Trophoblast cell (in vitro differentiated cells and primary cell): ENCODE results near the gene ROCK2.

Experiments used
- DNase-seq, 2 donors: peaks; one replicate each; pipeline ENCODE4 v3.0.0-alpha.2; 2016
- H2AFZ ChIP-seq: 2 replicates; pipeline ENCODE4 v1.6.1; 2013; ENCODE audit warnings: low read length, moderate library complexity, mild to moderate bottlenecking; ENCODE audit not compliant: insufficient read depth, poor library complexity
- H2AK5ac ChIP-seq: 2 replicates; pipeline ENCODE4 v1.6.1; 2013; ENCODE audit warnings: mild to moderate bottlenecking, low read length
- H2BK120ac ChIP-seq: 2 replicates; pipeline ENCODE4 v1.6.1; 2013; ENCODE audit warnings: low read length, mild to moderate bottlenecking, moderate library complexity; ENCODE audit not compliant: insufficient read depth, poor library complexity
- H2BK12ac ChIP-seq: 2 replicates; pipeline ENCODE4 v1.6.1; 2013; ENCODE audit warnings: mild to moderate bottlenecking, low read length, moderate library complexity
- H2BK5ac ChIP-seq: 2 replicates; pipeline ENCODE4 v1.6.1; 2013; ENCODE audit warnings: low read length, low read depth, moderate library complexity, mild to moderate bottlenecking; ENCODE audit not compliant: poor library complexity
- H3K14ac ChIP-seq: 2 replicates; pipeline ENCODE4 v1.6.1; 2013; ENCODE audit warnings: mild to moderate bottlenecking, low read length
- H3K18ac ChIP-seq: 2 replicates; pipeline ENCODE4 v1.6.1; 2013; ENCODE audit warnings: mild to moderate bottlenecking, low read length
- H3K23ac ChIP-seq: 2 replicates; pipeline ENCODE4 v1.6.1; 2013; ENCODE audit warnings: low read length
- H3K27ac ChIP-seq: 2 replicates; pipeline ENCODE4 v1.5.1; 2013; ENCODE audit warnings: low read depth, mild to moderate bottlenecking, inconsistent platforms, low read length, moderate library complexity
- H3K27me3 ChIP-seq: 2 replicates; pipeline ENCODE4 v1.6.1; 2013; ENCODE audit warnings: inconsistent platforms, mild to moderate bottlenecking, low read length, moderate library complexity; ENCODE audit not compliant: insufficient read depth
- H3K36me3 ChIP-seq, 2 experiments: 1 replicate in 1 of 2; 2 replicates in 1 of 2; pipeline ENCODE4 v1.6.1; 2013; ENCODE audit warnings: low read length in 2 of 2, mild to moderate bottlenecking in 2 of 2, moderate library complexity in 1 of 2; ENCODE audit not compliant: insufficient read depth in 2 of 2, control insufficient read depth in 1 of 2
- H3K4ac ChIP-seq: 2 replicates; pipeline ENCODE4 v1.6.1; 2013; ENCODE audit warnings: low read depth, mild to moderate bottlenecking, low read length, moderate library complexity
- H3K4me1 ChIP-seq, 2 experiments: 1 replicate in 1 of 2; 2 replicates in 1 of 2; pipeline ENCODE4 v1.6.1; 2013; ENCODE audit warnings: low read length in 2 of 2, mild to moderate bottlenecking in 2 of 2, moderate library complexity in 1 of 2; ENCODE audit not compliant: insufficient read depth in 2 of 2, control insufficient read depth in 1 of 2
- H3K4me2 ChIP-seq: 2 replicates; pipeline ENCODE4 v1.6.1; 2013; ENCODE audit warnings: inconsistent platforms, mild to moderate bottlenecking, low read length, moderate library complexity
- H3K4me3 ChIP-seq: 2 replicates; pipeline ENCODE4 v1.5.1; 2013; ENCODE audit warnings: mild to moderate bottlenecking, low read depth, low read length, inconsistent platforms
- H3K79me1 ChIP-seq: one replicate; pipeline ENCODE4 v1.6.1; 2013; ENCODE audit warnings: low read length
- H3K79me2 ChIP-seq: 2 replicates; pipeline ENCODE4 v1.6.1; 2013; ENCODE audit warnings: low read length, mild to moderate bottlenecking; ENCODE audit not compliant: control insufficient read depth, insufficient read depth, poor library complexity
- H3K9ac ChIP-seq: 2 replicates; pipeline ENCODE4 v1.6.1; 2013; ENCODE audit warnings: mild to moderate bottlenecking, low read length
- H3K9me3 ChIP-seq: 2 replicates; pipeline ENCODE4 v1.6.1; 2013; ENCODE audit warnings: low read depth, mild to moderate bottlenecking, control low read depth, inconsistent platforms, low read length; ENCODE audit not compliant: insufficient read depth
- H4K12ac ChIP-seq: 2 replicates; pipeline ENCODE4 v1.6.1; 2013; ENCODE audit warnings: low read depth, mild to moderate bottlenecking, low read length, moderate library complexity
- H4K8ac ChIP-seq: 2 replicates; pipeline ENCODE4 v1.6.1; 2013; ENCODE audit warnings: low read depth, mild to moderate bottlenecking, low read length, moderate library complexity
- H4K91ac ChIP-seq: one replicate; pipeline ENCODE4 v1.6.1; 2013; ENCODE audit warnings: low read depth, mild to moderate bottlenecking, low read length, moderate library complexity
- WGBS: extraction: QIAGEN DNeasy Blood & Tissue Kit; methylation state at CpG from one replicate; pipeline ENCODE4 v1.1.7; 2013; ENCODE audit warnings: missing lambda C conversion rate; ENCODE audit not compliant: insufficient read length, insufficient coverage; ENCODE audit errors: extremely low coverage; 5-methylcytosine and 5-hydroxymethylcytosine counted together

ROCK2 gene

GRCh38 chr2:11239147-11239546 is 105.3 kb downstream of the ROCK2 start:
- Histone ChIP-seq H2BK12ac (no peak overlapping the region), H3K27me3 (no peaks in the 10 kb centered on the region), H3K4ac (no peak overlapping the region), H3K36me3 (peaks cover 0 to 6% of the 10 kb centered on the region in 2 experiments), H3K27ac (no peak overlapping the region), H4K91ac (no peak overlapping the region), H3K23ac (no peak overlapping the region), H2AFZ (no peak overlapping the region), H3K18ac (no peak overlapping the region), H3K79me1 (no peaks in the 10 kb centered on the region), H3K14ac (no peak overlapping the region), H3K4me1 (no peaks in the 10 kb centered on the region), H2BK120ac (no peak overlapping the region), H4K12ac (no peak overlapping the region), H3K79me2 (no peaks in the 10 kb centered on the region), H3K4me2 (no peak overlapping the region), H3K9ac (no peak overlapping the region), H2AK5ac (no peak overlapping the region), H3K9me3 (no peaks in the 10 kb centered on the region), H3K4me3 (no peak overlapping the region), H4K8ac (no peak overlapping the region), H2BK5ac (no peak overlapping the region)
- no peak for DNase-seq
- WGBS, result no CpG with 5 or more reads among the region's 2 CpGs

GRCh38 chr2:11237122-11237521 is 107.3 kb downstream of the ROCK2 start:
- Histone ChIP-seq H3K36me3 (peaks cover 0 to 3% of the 10 kb centered on the region in 2 experiments), H2BK12ac (no peak overlapping the region), H3K27ac (no peak overlapping the region), H3K9me3 (peaks cover under 1% of the 10 kb centered on the region), H4K8ac (no peak overlapping the region), H2BK5ac (no peak overlapping the region), H3K4me3 (no peak overlapping the region), H3K14ac (no peak overlapping the region), H2AFZ (no peak overlapping the region), H4K12ac (no peak overlapping the region), H3K79me2 (no peaks in the 10 kb centered on the region), H3K27me3 (no peaks in the 10 kb centered on the region), H2BK120ac (no peak overlapping the region), H3K23ac (no peak overlapping the region), H3K4me1 (no peaks in the 10 kb centered on the region), H2AK5ac (no peak overlapping the region), H4K91ac (no peak overlapping the region), H3K9ac (no peak overlapping the region), H3K4ac (no peak overlapping the region), H3K4me2 (no peak overlapping the region), H3K79me1 (no peaks in the 10 kb centered on the region), H3K18ac (no peak overlapping the region)
- DNase-seq, result no peak
- no CpG with 5 or more reads among the region's 2 CpGs for WGBS

GRCh38 chr2:11236335-11236734 is 108.1 kb downstream of the ROCK2 start:
- Histone ChIP-seq H2BK5ac (no peak overlapping the region), H2AFZ (no peak overlapping the region), H3K4me2 (no peak overlapping the region), H4K8ac (no peak overlapping the region), H3K27me3 (no peaks in the 10 kb centered on the region), H3K14ac (no peak overlapping the region), H4K91ac (no peak overlapping the region), H2BK120ac (no peak overlapping the region), H3K79me1 (no peaks in the 10 kb centered on the region), H2AK5ac (no peak overlapping the region), H2BK12ac (no peak overlapping the region), H4K12ac (no peak overlapping the region), H3K27ac (no peak overlapping the region), H3K4ac (no peak overlapping the region), H3K9ac (no peak overlapping the region), H3K4me3 (no peak overlapping the region), H3K23ac (no peak overlapping the region), H3K36me3 (peaks cover 0 to 3% of the 10 kb centered on the region in 2 experiments), H3K9me3 (peaks cover 2% of the 10 kb centered on the region), H3K18ac (no peak overlapping the region), H3K79me2 (no peaks in the 10 kb centered on the region), H3K4me1 (no peaks in the 10 kb centered on the region)
- no peak for DNase-seq
- WGBS, result no CpG with 5 or more reads among the region's 3 CpGs

- Histone ChIP-seq H3K36me3 (peaks cover 0 to 3% of the 10 kb centered on the region in 2 experiments), H3K4me3 (no peak overlapping the region), H2BK120ac (no peak overlapping the region), H3K79me1 (no peaks in the 10 kb centered on the region), H3K23ac (no peak overlapping the region), H2AK5ac (no peak overlapping the region), H3K4me1 (no peaks in the 10 kb centered on the region), H3K18ac (no peak overlapping the region), H3K14ac (no peak overlapping the region), H3K4ac (no peak overlapping the region), H2AFZ (no peak overlapping the region), H4K12ac (no peak overlapping the region), H2BK5ac (no peak overlapping the region), H3K9me3 (peaks cover 2% of the 10 kb centered on the region), H3K27ac (no peak overlapping the region), H3K9ac (no peak overlapping the region), H4K8ac (no peak overlapping the region), H4K91ac (no peak overlapping the region), H3K79me2 (no peaks in the 10 kb centered on the region), H3K4me2 (no peak overlapping the region), H2BK12ac (no peak overlapping the region), H3K27me3 (no peaks in the 10 kb centered on the region)
- no peak for DNase-seq
- WGBS, result 100% methylated on average over 1 of the region's 2 CpGs
Observed at GRCh38 chr2:11235583-11235982, 108.9 kb downstream of the ROCK2 start.
